Endothelial cell of umbilical vein (primary cell): ENCODE data around the gene OTUD7B. TPM values are rescaled to one million over a fixed set of nuclear protein-coding genes. Genes with fewer than 3 reads are reported as not detected.

ENCODE experiments used
- BruUV-seq: library from RNA; stranded (reverse); fragments of 400-500 nt; replicated peaks from 2 replicates; lab custom pipeline; 2021; lab: Mats Ljungman, UMichigan
- CTCF ChIA-PET: fragments of 300-600, 350-600 bp; sonication (Branson Sonifier 250); formaldehyde crosslinking; loops from one replicate; lab custom pipeline; 2021; ENCODE audit warnings: antibody characterized with exemption, inconsistent platforms; lab: Charles Lee
- POLR2A ChIA-PET: fragments of 300-600, 350-600 bp; sonication (Branson Sonifier 250); formaldehyde crosslinking; loops from one replicate; lab custom pipeline; 2021; ENCODE audit warnings: antibody characterized with exemption, inconsistent platforms; lab: Charles Lee
- DNase-seq: peaks from one replicate; pipeline ENCODE4 v3.0.0-alpha.2; 2011; ENCODE audit warnings: low read depth, low spot score
- FAIRE-seq: peaks from 2 replicates; lab custom pipeline; 2011; peaks lifted over from hg19 to GRCh38; lab: Jason Lieb, UNC
- H2AFZ ChIP-seq: 2 replicates; pipeline ENCODE4 v1.6.0; 2012; ENCODE audit warnings: low read depth, low read length, control low read depth, inconsistent platforms
- H3K27ac ChIP-seq: 2 replicates; pipeline ENCODE4 v1.5.1; 2011; ENCODE audit warnings: low read depth, mild to moderate bottlenecking, control low read depth, low read length, moderate library complexity; ENCODE audit not compliant: insufficient read depth
- H3K27me3 ChIP-seq, 2 experiments: 2 replicates each; pipeline versions ENCODE4 v1.6.0 to v1.6.1; 2011; ENCODE audit warnings: low read length in 2 of 2, mixed read lengths in 1 of 2; ENCODE audit not compliant: control insufficient read depth in 2 of 2, insufficient read depth in 2 of 2
- H3K36me3 ChIP-seq, 2 experiments: 2 replicates in 1 of 2; 3 replicates in 1 of 2; pipeline ENCODE4 v1.5.1; 2011; ENCODE audit warnings: low read length in 2 of 2, mild to moderate bottlenecking in 1 of 2, moderate library complexity in 1 of 2; ENCODE audit not compliant: control insufficient read depth in 2 of 2, insufficient read depth in 2 of 2; ENCODE audit errors: extremely low read depth in 1 of 2
- H3K4me1 ChIP-seq: 3 replicates; pipeline ENCODE4 v1.5.1; 2011; ENCODE audit warnings: mild to moderate bottlenecking, low read length; ENCODE audit not compliant: control insufficient read depth, insufficient read depth; ENCODE audit errors: extremely low read depth
- H3K4me2 ChIP-seq: 2 replicates; pipeline ENCODE4 v1.6.1; 2011; ENCODE audit warnings: low read length, control low read depth, mixed read lengths; ENCODE audit not compliant: insufficient read depth
- H3K4me3 ChIP-seq, 3 experiments: fragments of 200-600 bp in 1 of 3; sonication (generic), shearing (Covaris generic) in 1 of 3; replicated peaks in 1 of 3; 2 replicates each; pipeline ENCODE4 v1.5.1; 2011 to 2016; ENCODE audit warnings: control low read depth in 3 of 3, low read length in 3 of 3, mild to moderate bottlenecking in 2 of 3, inconsistent platforms in 1 of 3, low read depth in 1 of 3, moderate library complexity in 1 of 3; ENCODE audit not compliant: insufficient read depth in 1 of 3
- H3K79me2 ChIP-seq: 2 replicates; pipeline ENCODE4 v1.6.0; 2012; ENCODE audit warnings: low read length, inconsistent platforms; ENCODE audit not compliant: control insufficient read depth, insufficient read depth
- H3K9ac ChIP-seq: replicated peaks from 2 replicates; pipeline ENCODE3; 2011; ENCODE audit warnings: low read length, control low read depth; ENCODE audit not compliant: insufficient read depth; ENCODE audit errors: extremely low read depth
- H3K9me1 ChIP-seq: replicated peaks from 3 replicates; pipeline ENCODE4 v1.6.0; 2011; ENCODE audit warnings: mild to moderate bottlenecking, low read length; ENCODE audit not compliant: control insufficient read depth, insufficient read depth; ENCODE audit errors: extremely low read depth
- H3K9me3 ChIP-seq: replicated peaks from 2 replicates; pipeline ENCODE4 v1.5.1; 2012; ENCODE audit warnings: low read length, inconsistent platforms; ENCODE audit not compliant: control insufficient read depth, insufficient read depth
- H4K20me1 ChIP-seq: replicated peaks from 2 replicates; pipeline ENCODE3; 2011; ENCODE audit warnings: mild to moderate bottlenecking, low read length; ENCODE audit not compliant: control insufficient read depth, insufficient read depth; ENCODE audit errors: extremely low read depth
- EZH2 ChIP-seq: IDR thresholded peaks from 2 replicates; pipeline ENCODE4 v1.6.1; 2012; ENCODE audit warnings: borderline replicate concordance, low read depth, mild to moderate bottlenecking, moderate library complexity, low read length, inconsistent platforms; ENCODE audit not compliant: severe bottlenecking
- FOS ChIP-seq: IDR thresholded peaks from 2 replicates; pipeline ENCODE4 v1.6.1; 2011; ENCODE audit warnings: mild to moderate bottlenecking, low read length, moderate library complexity, borderline replicate concordance; ENCODE audit not compliant: insufficient read depth
- POLR2A ChIP-seq: IDR thresholded peaks from 2 replicates; pipeline ENCODE4 v1.6.1; 2012; ENCODE audit warnings: low read depth, mild to moderate bottlenecking, control low read depth, low read length
- POLR2AphosphoS5 ChIP-seq: IDR thresholded peaks from 2 replicates; pipeline ENCODE4 v1.6.1; 2012; ENCODE audit warnings: low read depth, mild to moderate bottlenecking, control low read depth, low read length, moderate library complexity; ENCODE audit not compliant: insufficient read depth
- dilution Hi-C: fragments of 300-500 bp; cut with MboI; formaldehyde crosslinking; loops from one replicate; pipeline ENCODE4 v1.15.0; 2019; ENCODE audit warnings: low sequenced_read_pairs; ENCODE audit not compliant: extremely low pct_ligation_motif_present
- intact Hi-C: fragments of 100-400 bp; cut with micrococcal nuclease; formaldehyde crosslinking; loops from one replicate; pipeline ENCODE4 v1.10.0; 2022
- polyA plus RNA-seq, 4 experiments: library from polyadenylated mRNA; depleted of rRNA in 3 of 4; stranded (reverse) in 3 of 4; unstranded in 1 of 4; fragments of >200 nt; gene quantifications; 2 replicates each; pipeline versions ENCODE4 v1.2.1 to v1.2.3, GENCODE V29; 2011 to 2012; ENCODE audit warnings: missing spikeins in 1 of 4
- total RNA-seq: library from RNA; stranded (reverse); gene quantifications from 2 replicates; pipeline ENCODE4 v1.2.3, GENCODE V29; 2021
- TF ChIP-seq, protein P1 (sequence below), 2 donors: IDR thresholded peaks; 1 replicate in 1 of 2; 2 replicates in 1 of 2; pipeline ENCODE4 v1.5.1; 2011; ENCODE audit warnings: low read length in 2 of 2, mild to moderate bottlenecking in 2 of 2, moderate library complexity in 2 of 2, control low read depth in 1 of 2, inconsistent platforms in 1 of 2, low read depth in 1 of 2; ENCODE audit not compliant: insufficient read depth in 1 of 2; ENCODE audit errors: extremely low read depth in 1 of 2
- TF ChIP-seq, protein P2 (sequence below): IDR thresholded peaks from 2 replicates; pipeline ENCODE4 v1.6.1; 2011; ENCODE audit not compliant: insufficient read depth, insufficient read length

Gene OTUD7B
- total and polyA plus RNA-seq, 2 donors (not counting 3 experiments of a cell fraction or from before 2014, with no cell fraction given) = 4.3 to 22.8 TPM

DNA sequence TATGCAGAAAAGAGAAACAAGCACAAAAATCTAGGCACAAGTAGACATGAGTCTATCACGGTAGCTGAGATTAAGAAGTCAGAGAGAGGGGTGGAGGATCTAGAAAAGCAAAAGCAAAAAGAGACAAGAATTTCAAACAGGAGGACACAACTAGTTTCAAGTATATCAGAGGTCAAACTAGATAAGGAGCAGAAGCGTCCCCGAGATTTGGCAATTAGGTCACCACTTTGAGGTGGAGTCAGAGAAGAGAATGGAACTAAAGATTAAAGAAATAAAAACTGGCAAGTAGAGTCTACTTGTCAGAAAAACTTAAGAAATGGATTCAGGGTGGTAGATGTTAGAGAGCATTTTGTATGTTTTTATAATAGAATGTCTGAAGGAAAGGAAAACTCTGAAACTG, 85.2 kb downstream of the OTUD7B start:
- Histone ChIP-seq H3K27me3 (no peaks in the 10 kb centered on the region), H3K4me1 (peaks cover 18% of the 10 kb centered on the region), H3K79me2 (peaks cover 30% of the 10 kb centered on the region), H3K4me3 (no peak overlapping the region), H3K4me2 (no peak overlapping the region), H3K36me3 (peaks cover 21 to 26% of the 10 kb centered on the region in 2 experiments), H3K9me1 (no peaks in the 10 kb centered on the region), H3K27ac (no peak overlapping the region), H4K20me1 (no peaks in the 10 kb centered on the region), H3K9me3 (no peaks in the 10 kb centered on the region), H3K9ac (no peak overlapping the region), H2AFZ (no peak overlapping the region)
- ChIA-PET CTCF (no interaction called here), POLR2A (no interaction called here)
- DNase-seq = no peak
- BruUV-seq = no TSS peak
- FAIRE-seq = no peak
- no peak for TF ChIP-seq FOS
- TF ChIP-seq, protein P1, sequence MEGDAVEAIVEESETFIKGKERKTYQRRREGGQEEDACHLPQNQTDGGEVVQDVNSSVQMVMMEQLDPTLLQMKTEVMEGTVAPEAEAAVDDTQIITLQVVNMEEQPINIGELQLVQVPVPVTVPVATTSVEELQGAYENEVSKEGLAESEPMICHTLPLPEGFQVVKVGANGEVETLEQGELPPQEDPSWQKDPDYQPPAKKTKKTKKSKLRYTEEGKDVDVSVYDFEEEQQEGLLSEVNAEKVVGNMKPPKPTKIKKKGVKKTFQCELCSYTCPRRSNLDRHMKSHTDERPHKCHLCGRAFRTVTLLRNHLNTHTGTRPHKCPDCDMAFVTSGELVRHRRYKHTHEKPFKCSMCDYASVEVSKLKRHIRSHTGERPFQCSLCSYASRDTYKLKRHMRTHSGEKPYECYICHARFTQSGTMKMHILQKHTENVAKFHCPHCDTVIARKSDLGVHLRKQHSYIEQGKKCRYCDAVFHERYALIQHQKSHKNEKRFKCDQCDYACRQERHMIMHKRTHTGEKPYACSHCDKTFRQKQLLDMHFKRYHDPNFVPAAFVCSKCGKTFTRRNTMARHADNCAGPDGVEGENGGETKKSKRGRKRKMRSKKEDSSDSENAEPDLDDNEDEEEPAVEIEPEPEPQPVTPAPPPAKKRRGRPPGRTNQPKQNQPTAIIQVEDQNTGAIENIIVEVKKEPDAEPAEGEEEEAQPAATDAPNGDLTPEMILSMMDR (IDR thresholded peaks at IDR 0.05; ENCODE audit: extremely low read depth in 1 of 2, insufficient read depth in 1 of 2, low read depth in 1 of 2, low read length in 2 of 2) = no peak
- no peak for TF ChIP-seq POLR2A
- dilution Hi-C loops = no loop called here
- intact Hi-C loops = no loop called here

- DNase-seq (no peak), FAIRE-seq (no peak)
- ChIA-PET CTCF (interaction anchor here (1.0 kb wide), 1 partner anchor 263 kb away, joined by 3 read pairs; no protein-coding TSS in a partner anchor), POLR2A (no interaction called here)
- Histone ChIP-seq H3K27ac (no peak overlapping the region), H3K36me3 (peaks cover 21 to 26% of the 10 kb centered on the region in 2 experiments), H3K79me2 (peaks cover 30% of the 10 kb centered on the region), H3K4me1 (peaks cover 17% of the 10 kb centered on the region), H3K4me3 (no peak overlapping the region), H3K4me2 (no peak overlapping the region), H3K9me3 (no peaks in the 10 kb centered on the region), H3K9me1 (no peaks in the 10 kb centered on the region), H2AFZ (no peak overlapping the region), H4K20me1 (no peaks in the 10 kb centered on the region), H3K9ac (no peak overlapping the region), H3K27me3 (peaks cover under 1 to 3% of the 10 kb centered on the region in 2 experiments)
- dilution Hi-C loops (no loop called here), intact Hi-C loops (no loop called here)
- no TSS peak for BruUV-seq
- TF ChIP-seq FOS = no peak
- no peak for TF ChIP-seq POLR2A
- TF ChIP-seq, protein P2, sequence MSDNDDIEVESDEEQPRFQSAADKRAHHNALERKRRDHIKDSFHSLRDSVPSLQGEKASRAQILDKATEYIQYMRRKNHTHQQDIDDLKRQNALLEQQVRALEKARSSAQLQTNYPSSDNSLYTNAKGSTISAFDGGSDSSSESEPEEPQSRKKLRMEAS = no peak
- TF ChIP-seq, protein P1 (IDR thresholded peaks at IDR 0.05; ENCODE audit: extremely low read depth in 1 of 2, insufficient read depth in 1 of 2, low read depth in 1 of 2, low read length in 2 of 2) = no peak
- TF ChIP-seq EZH2 = no peak
- no peak for TF ChIP-seq POLR2AphosphoS5
Measured at GRCh38 chr1:149923626-149924025, 86.9 kb downstream of the OTUD7B start.
